Cerebellar nuclear complex (tissue), 1 donor: ENCODE measurements around the gene MRPL16.
"Not testable (repeated sequence)": the region's sequence is repeated elsewhere in the genome, so short reads cannot be mapped to it uniquely, and the experiment has no call there.

ENCODE experiments used
- DNase-seq, 2 experiments: peaks; one replicate each; lab custom pipeline; 2025; lab: John Stamatoyannopoulos, UW

MRPL16 gene

GRCh38 chr11:59810189-59810910 is at the start of gene MRPL16:
Gene MRPL16, minus strand, starts transcription at chr11:59810778. Its CDS starts 120 bp downstream, at chr11:59810658.
- peak in 1 of 2 experiments; percentile 62 for DNase-seq

GRCh38 chr11:59859673-59860072 is 49.1 kb upstream of the MRPL16 start:
- DNase-seq: no peak

GRCh38 chr11:59857439-59858434 is 47.2 kb upstream of the MRPL16 start:
- DNase-seq: no peak

- no peak for DNase-seq
These were observed 44.3 kb upstream of the MRPL16 start for GRCh38 chr11:59854871-59855270.

GRCh38 chr11:59851416-59851815 is 40.8 kb upstream of the MRPL16 start:
- not testable (repeated sequence) for DNase-seq

- not testable (repeated sequence) for DNase-seq
These were observed 39.0 kb upstream of the MRPL16 start for GRCh38 chr11:59849551-59849950.

- no peak for DNase-seq
These were observed 38.6 kb upstream of the MRPL16 start for GRCh38 chr11:59849129-59849528.

GRCh38 chr11:59848439-59848838 is 37.9 kb upstream of the MRPL16 start:
- not testable (repeated sequence) for DNase-seq

- no peak for DNase-seq
These were observed 37.0 kb upstream of the MRPL16 start for GRCh38 chr11:59847626-59848025.

GRCh38 chr11:59846556-59846955 is 36.0 kb upstream of the MRPL16 start:
- DNase-seq: no peak

- no peak for DNase-seq
These were observed 34.8 kb upstream of the MRPL16 start, which contains the start of gene CBLIF for GRCh38 chr11:59845399-59845798. Gene CBLIF, minus strand, starts transcription at chr11:59845499. Its CDS starts 46 bp downstream, at chr11:59845453.

GRCh38 chr11:59842316-59842715 is 31.7 kb upstream of the MRPL16 start:
- DNase-seq: no peak

- DNase-seq: no peak
These were observed 30.9 kb upstream of the MRPL16 start for GRCh38 chr11:59841514-59841913.

GRCh38 chr11:59839615-59840014 is 29.0 kb upstream of the MRPL16 start:
- no peak for DNase-seq

GRCh38 chr11:59833602-59834001 is 23.0 kb upstream of the MRPL16 start:
- no peak for DNase-seq

GRCh38 chr11:59829358-59829757 is 18.8 kb upstream of the MRPL16 start:
- DNase-seq: no peak

- DNase-seq: peak in 1 of 2 experiments; percentile 1
These were observed 12.5 kb upstream of the MRPL16 start for GRCh38 chr11:59822989-59823566.

GRCh38 chr11:59818572-59818971 is 8.0 kb upstream of the MRPL16 start:
- no peak for DNase-seq

GRCh38 chr11:59816434-59816833 is 5.9 kb upstream of the MRPL16 start:
- DNase-seq: not testable (repeated sequence)

GRCh38 chr11:59815754-59816153 is 5.2 kb upstream of the MRPL16 start:
- no peak for DNase-seq

- no peak for DNase-seq
These were observed 3.4 kb upstream of the MRPL16 start for GRCh38 chr11:59814021-59814420.

- DNase-seq: no peak
These were observed 2.8 kb upstream of the MRPL16 start for GRCh38 chr11:59813364-59813763.
